Neural cell (in vitro differentiated cells): ENCODE results near the gene TMEM185B.

Experiments
- CTCF ChIP-seq: fragments of 450-650 bp; IDR thresholded peaks from 2 replicates; pipeline ENCODE4 v1.5.1; 2014; ENCODE audit warnings: antibody characterized with exemption, mild to moderate bottlenecking, moderate library complexity; ENCODE audit not compliant: poor library complexity, severe bottlenecking
- EP300 ChIP-seq: fragments of 450-650 bp; conservative IDR thresholded peaks from 2 replicates; pipeline ENCODE4 v1.6.1; 2014; ENCODE audit warnings: antibody characterized with exemption, mild to moderate bottlenecking, moderate library complexity; ENCODE audit not compliant: poor library complexity, severe bottlenecking
- EZH2 ChIP-seq: fragments of 200-600, 300-800 bp; shearing (Covaris generic), sonication (generic); IDR thresholded peaks from 2 replicates; pipeline ENCODE4 v1.6.1; 2014; ENCODE audit warnings: antibody characterized with exemption, low read length, borderline replicate concordance, mild to moderate bottlenecking; ENCODE audit not compliant: insufficient read depth, poor library complexity, severe bottlenecking
- POLR2AphosphoS5 ChIP-seq: IDR thresholded peaks from 2 replicates; pipeline ENCODE4 v1.6.1; 2012
- RAD21 ChIP-seq: fragments of 450-650 bp; conservative IDR thresholded peaks from 2 replicates; pipeline ENCODE4 v1.6.1; 2014; ENCODE audit warnings: antibody characterized with exemption, mild to moderate bottlenecking, moderate library complexity
- REST ChIP-seq: IDR thresholded peaks from 2 replicates; pipeline ENCODE4 v1.6.1; 2012; ENCODE audit warnings: borderline replicate concordance
- SMC3 ChIP-seq: fragments of 450-650 bp; conservative IDR thresholded peaks from 2 replicates; pipeline ENCODE4 v1.6.1; 2014; ENCODE audit warnings: antibody characterized with exemption, mild to moderate bottlenecking, moderate library complexity; ENCODE audit not compliant: poor library complexity
- TAF1 ChIP-seq: IDR thresholded peaks from 2 replicates; pipeline ENCODE4 v1.6.1; 2012; ENCODE audit warnings: low read depth

GRCh38 chr2:120222186-120223033 lies 790 bp downstream of the TMEM185B start:
- no peak for TF ChIP-seq CTCF
- TF ChIP-seq RAD21 = no peak
- TF ChIP-seq POLR2AphosphoS5 = no peak
- no peak for TF ChIP-seq EZH2
- no peak for TF ChIP-seq REST
- no peak for TF ChIP-seq EP300
- no peak for TF ChIP-seq SMC3
- TF ChIP-seq TAF1 = no peak
